ENCODE measurements around the gene DUS2. TPM values are rescaled to one million over a fixed set of nuclear protein-coding genes. Genes with fewer than 3 reads are reported as not detected.

The DUS2 gene
- total and polyA plus RNA-seq, 9 of the 15 experiments (the other 6 are each of a cell fraction or from before 2014, with no cell fraction given), result 5.8 to 22.5 (median 20.6) TPM

GRCh38 chr16:67993207-67994039, 29.7 kb upstream of the DUS2 start (continued):
- TF ChIP-seq NCOA2 (IDR thresholded peaks at IDR 0.05; ENCODE audit: partially characterized antibody in 2 of 2) (no peak), KLF1 (tag; IDR thresholded peaks at IDR 0.05) (peak; percentile 92), RAD21 (CRISPR knock-in tag; conservative IDR thresholded peaks at IDR 0.05 in 1 of 2, IDR thresholded peaks at IDR 0.05 in 1 of 2) (peak; percentile 88 to 89), KAT8 (IDR thresholded peaks at IDR 0.05; ENCODE audit: low read depth) (no peak), FOXO4 (CRISPR knock-in tag; IDR thresholded peaks at IDR 0.05) (0 out of 2 replicates have a peak, but pooled peaks have one; percentile 52), SMAD3 (CRISPR knock-in tag; conservative IDR thresholded peaks at IDR 0.05) (peak; percentile 75; the same call in 1 of the 2 replicates), MBD1 (CRISPR knock-in tag; IDR thresholded peaks at IDR 0.05) (no peak), CBX2 (IDR thresholded peaks at IDR 0.05; ENCODE audit: insufficient read depth, low read length, poor library complexity, severe bottlenecking) (no peak), MTF1 (CRISPR knock-in tag; IDR thresholded peaks at IDR 0.05; ENCODE audit: borderline replicate concordance) (no peak), TCF7 (IDR thresholded peaks at IDR 0.05; ENCODE audit: borderline replicate concordance) (0 out of 2 replicates have a peak, but pooled peaks have one; percentile 38), PURB (CRISPR knock-in tag; IDR thresholded peaks at IDR 0.05; ENCODE audit: low read depth) (no peak), BCLAF1 (IDR thresholded peaks at IDR 0.05; ENCODE audit: borderline replicate concordance in 1 of 2, control insufficient read depth in 1 of 2, low read depth in 2 of 2, low read length in 1 of 2) (no peak), BRF2 (IDR thresholded peaks at IDR 0.05; ENCODE audit: borderline replicate concordance, insufficient read depth, insufficient read length) (no peak), BRF1 (IDR thresholded peaks at IDR 0.05; ENCODE audit: borderline replicate concordance, extremely low read depth, insufficient read length) (no peak), CREB3 (tag; conservative IDR thresholded peaks at IDR 0.05; ENCODE audit: low read depth) (0 out of 2 replicates have a peak, but pooled peaks have one; percentile 74), SNIP1 (IDR thresholded peaks at IDR 0.05; ENCODE audit: low read depth) (0 out of 2 replicates have a peak, but pooled peaks have one; percentile 24)
